Hematopoietic multipotent progenitor cell treated with erythropoietin and hydrocortisone succinate and interleukin-3 and kit ligand, for 17 days (in vitro differentiated cells): ENCODE measurements around the gene SF3B2.
"Not testable (repeated sequence)": the region's sequence is repeated elsewhere in the genome, so short reads cannot be mapped to it uniquely, and the experiment has no call there.

Experiments used
- DNase-seq: peaks from one replicate; pipeline ENCODE4 v3.0.0-alpha.2; 2015; ENCODE audit warnings: low spot score

The SF3B2 gene

GRCh38 chr11:66106786-66107599 lies 54.8 kb downstream of the SF3B2 start:
- DNase-seq = no peak

GRCh38 chr11:66107600-66108510 lies 55.7 kb downstream of the SF3B2 start:
- DNase-seq = no peak

DNA sequence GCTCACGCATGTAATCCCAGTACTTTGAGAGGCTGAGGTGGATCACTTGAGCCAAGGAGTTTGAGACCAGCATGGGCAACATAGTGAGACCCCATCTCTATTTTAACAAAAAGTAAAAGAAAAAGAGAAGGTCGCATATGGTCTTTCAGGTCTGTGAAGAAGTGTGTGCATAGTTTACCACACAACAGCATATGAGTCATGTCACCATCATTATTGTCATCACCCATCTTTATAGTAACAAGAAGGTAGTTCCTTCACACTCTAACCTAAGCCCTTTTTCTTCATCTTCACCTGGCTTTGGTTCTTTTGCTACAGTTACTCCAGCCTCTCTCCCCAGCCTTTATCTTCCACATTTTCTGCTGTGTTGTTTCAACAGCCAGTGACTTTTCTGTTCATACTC lies 57.1 kb downstream of the SF3B2 start:
- no peak for DNase-seq

GRCh38 chr11:66111158-66111557 lies 59.0 kb downstream of the SF3B2 start:
- DNase-seq = no peak

DNA sequence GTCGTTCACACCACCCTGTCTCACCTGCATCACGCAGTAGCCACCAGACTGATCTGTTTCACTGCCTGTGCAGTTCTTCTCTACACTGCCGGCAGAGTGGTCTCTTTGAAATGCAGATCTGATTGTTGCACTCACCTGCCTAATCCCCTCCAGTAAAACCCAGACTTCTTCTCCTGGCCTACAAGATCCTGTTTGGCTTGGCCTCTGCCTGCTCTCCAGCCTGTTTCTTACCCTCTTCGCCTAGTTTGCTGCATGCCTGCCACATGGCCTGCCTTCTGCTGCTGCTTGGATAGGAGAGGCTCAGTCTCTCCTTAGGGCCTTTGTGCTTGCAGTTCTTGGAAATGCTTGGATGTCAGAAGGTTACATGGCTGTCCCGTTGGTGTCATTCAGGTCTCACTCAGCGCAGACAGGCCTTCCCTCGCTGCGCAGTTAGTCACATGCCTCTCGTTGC lies 59.9 kb downstream of the SF3B2 start:
- no peak for DNase-seq

DNA sequence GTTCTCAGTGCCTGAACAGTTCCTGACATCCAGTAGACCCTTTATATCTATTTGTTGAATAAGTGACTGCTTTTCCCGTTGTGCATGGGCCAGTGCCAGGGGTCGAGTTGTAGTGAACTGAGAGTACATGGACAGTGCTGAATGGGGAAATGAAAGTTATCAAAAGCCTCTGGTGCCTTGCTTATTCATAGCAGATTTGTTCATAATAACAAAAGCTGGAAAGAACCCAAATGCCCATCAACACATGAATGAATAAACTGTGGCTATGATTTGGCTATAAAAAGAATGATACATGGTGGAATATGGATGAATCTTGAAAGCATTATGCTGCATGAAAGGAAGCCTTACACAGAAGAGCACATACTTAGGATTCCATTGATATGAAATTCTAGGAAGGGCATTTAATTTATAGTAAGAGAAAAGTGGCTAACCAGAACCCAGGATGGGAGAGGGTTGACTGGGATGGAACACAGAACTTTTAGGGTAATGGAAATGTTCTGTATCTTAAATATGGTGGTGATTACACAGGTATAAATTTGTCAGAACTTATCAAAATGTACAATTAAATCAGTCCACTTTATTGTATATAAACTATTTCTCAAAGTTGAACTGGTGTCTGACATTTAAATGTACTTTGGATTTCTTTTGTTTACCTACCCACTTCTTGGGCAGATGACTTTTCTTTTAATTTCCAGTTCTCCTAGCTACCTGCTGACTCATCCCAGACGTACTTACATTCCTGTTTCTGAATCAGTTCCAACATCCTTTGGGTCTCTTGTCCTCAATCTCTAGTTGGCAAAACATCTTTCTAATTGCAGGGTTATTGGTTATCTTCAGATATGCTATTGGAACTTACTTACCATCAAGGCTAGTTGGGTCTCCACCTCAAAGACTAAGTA lies 60.7 kb downstream of the SF3B2 start:
- no peak for DNase-seq

GRCh38 chr11:66114957-66115356 lies 62.8 kb downstream of the SF3B2 start:
- not testable (repeated sequence) for DNase-seq

GRCh38 chr11:66115638-66116301 lies 63.6 kb downstream of the SF3B2 start:
- no peak for DNase-seq

- no peak for DNase-seq
Observed at GRCh38 chr11:66116576-66117361, 64.6 kb downstream of the SF3B2 start.

DNA sequence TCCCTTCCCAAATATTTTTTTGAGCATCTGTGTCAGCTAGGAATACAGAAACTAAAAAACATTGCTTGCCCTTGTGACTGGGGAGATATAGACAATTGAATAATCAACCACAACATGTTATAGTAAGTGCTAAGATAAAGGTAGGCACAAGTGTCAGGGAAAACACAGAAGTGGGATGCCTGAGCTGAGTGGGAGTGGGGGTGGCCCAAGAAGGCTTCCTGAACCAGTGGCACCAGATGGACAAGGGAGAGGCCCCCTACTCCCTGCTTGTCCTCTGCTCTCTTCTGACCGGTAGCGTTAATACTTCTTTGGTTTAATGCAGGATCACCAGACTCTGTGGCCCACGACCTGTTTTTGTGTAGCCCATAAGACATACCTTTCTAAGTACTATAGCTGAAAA lies 66.7 kb downstream of the SF3B2 start:
- DNase-seq = no peak
